Suprapubic skin (tissue), 3 donors: ENCODE results near the gene PRSS37.

ENCODE experiments used
- CTCF ChIP-seq, 2 donors: fragments of 200-600 bp in 1 of 2; fragments of 450-650 bp in 1 of 2; sonication (generic) in 1 of 2; IDR thresholded peaks; one replicate each; pipeline ENCODE4 v1.5.1; 2016 to 2019; ENCODE audit warnings: antibody characterized with exemption in 2 of 2, mild to moderate bottlenecking in 1 of 2, moderate library complexity in 1 of 2
- EP300 ChIP-seq: sonication (generic); formaldehyde crosslinking; IDR thresholded peaks from one replicate; pipeline ENCODE4 v1.6.1; 2017; ENCODE audit warnings: antibody characterized with exemption

DNA sequence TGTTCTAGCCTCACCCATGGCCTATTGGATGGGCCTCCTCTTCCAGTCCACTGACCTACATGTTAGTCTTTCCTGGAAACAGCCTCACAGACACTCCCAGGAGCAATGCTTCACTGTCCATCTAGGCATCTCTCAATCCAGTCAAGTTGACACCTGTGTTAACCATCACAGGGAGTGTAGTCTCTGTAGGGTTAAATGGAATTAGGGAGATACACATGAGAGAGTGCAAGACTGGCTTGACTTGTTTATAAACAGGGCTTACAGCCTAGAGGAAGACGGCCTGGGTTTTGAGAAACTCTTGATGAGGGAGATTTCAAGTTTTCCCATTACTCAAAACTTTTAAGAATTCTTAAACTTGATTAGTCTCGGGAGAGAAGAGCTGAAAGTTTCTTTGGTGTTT lies 18.9 kb upstream of the PRSS37 start:
- no peak for TF ChIP-seq CTCF (IDR thresholded peaks at IDR 0.05)
- TF ChIP-seq EP300, result no peak
